Measurements from ENCODE around the gene RNPEP.
"Not testable (repeated sequence)": the region's sequence is repeated elsewhere in the genome, so short reads cannot be mapped to it uniquely, and the experiment has no call there.

RNPEP gene

DNA sequence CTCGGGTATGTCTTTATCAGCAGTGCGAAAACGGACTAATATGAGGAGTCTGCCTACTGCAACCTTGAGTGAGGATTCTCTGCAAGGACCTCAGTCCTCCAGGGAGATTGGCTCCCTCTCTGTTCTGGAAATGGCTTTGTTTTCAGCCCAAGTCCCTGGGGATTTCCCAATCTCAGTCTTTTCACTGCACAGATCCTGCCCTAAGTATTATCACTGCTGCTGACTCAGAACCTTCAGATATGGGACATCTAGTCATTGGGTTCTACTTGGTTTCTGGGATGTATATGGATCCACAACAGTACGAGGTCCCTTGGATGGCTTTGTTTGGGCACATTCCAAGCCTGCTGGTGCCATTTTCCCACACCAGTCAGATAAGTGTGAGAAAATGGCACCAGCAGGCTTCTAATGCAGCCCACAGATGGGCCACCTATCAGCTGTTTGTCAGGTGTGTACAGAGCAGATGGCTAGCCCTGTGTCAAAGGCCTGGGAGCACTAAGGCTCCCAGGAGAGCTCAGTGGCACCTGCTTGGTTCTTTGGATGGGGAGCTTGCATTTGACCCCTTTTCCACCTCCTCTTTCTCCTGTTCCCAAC, 55.4 kb downstream of the RNPEP start:
- DNase-seq = no peak

DNA sequence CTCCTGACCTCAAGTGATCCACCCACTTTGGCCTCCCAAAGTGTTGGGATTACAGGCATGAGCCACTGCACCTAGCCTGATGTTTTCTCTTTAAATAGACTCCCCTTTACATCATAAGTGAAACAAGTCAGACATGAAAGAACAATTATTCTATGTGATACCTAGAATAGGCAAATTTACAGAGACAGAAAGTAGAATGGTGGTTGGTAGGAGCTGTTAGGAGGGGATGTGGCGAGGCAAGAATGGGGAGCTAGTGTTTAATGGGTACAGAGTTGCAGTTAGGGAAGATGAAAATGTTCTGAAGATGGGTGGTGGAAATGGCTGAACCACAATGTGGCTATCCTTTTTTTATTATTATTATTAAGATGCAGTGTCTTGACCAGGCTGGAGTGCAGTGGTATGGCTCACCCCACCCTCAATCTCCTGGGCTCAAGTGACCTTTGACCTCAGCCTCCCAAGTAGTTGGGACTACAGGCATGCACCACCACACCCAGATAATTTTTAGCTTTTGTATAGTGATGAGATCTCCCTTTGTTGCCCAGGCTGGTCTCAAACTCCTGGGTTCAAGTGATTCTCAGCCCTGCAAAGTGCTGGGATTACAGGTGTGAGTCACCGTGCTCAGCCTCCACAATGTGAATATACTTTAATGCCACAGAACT, 56.4 kb downstream of the RNPEP start:
- no peak for DNase-seq

DNA sequence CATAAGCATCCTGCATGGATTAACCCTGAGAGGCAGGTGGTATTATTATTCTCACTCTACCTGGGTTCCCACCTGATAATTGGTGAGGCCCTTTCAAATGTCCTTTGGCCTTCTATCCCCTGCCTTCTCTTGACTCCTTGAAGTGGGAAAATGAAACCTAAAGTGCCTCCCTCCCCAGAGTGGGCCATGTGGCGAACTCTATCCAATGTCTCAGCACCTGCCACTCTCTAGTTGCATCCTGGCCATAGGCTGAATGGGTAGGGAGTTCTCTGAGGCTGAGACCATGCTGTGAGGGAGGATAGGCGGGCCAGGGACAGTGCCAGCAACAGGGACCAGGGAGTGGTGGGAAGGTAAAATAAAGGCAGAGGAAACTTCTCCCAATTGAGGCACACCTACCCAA, 63.3 kb downstream of the RNPEP start:
- DNase-seq = no peak

DNA sequence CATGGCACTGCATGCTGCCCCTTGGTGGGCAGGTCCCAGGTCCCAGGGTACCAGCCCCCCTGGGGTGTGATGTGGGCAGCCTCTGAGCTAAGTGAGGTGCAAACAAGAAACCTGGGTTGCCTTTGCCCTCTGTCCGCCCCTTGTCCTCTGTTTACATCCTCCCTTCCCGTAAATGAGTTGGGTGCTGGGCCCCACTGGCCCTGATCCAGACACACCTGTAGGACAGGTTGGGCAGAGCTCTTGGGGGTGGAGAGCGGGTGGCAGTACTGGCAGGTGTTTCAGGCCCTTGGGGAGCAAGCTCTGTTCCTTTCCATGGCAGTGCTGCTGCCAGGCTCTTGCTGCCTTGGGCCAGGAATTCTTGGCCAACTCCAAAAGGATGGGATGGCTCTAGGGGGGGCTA, 63.8 kb downstream of the RNPEP start:
- no peak for DNase-seq

DNA sequence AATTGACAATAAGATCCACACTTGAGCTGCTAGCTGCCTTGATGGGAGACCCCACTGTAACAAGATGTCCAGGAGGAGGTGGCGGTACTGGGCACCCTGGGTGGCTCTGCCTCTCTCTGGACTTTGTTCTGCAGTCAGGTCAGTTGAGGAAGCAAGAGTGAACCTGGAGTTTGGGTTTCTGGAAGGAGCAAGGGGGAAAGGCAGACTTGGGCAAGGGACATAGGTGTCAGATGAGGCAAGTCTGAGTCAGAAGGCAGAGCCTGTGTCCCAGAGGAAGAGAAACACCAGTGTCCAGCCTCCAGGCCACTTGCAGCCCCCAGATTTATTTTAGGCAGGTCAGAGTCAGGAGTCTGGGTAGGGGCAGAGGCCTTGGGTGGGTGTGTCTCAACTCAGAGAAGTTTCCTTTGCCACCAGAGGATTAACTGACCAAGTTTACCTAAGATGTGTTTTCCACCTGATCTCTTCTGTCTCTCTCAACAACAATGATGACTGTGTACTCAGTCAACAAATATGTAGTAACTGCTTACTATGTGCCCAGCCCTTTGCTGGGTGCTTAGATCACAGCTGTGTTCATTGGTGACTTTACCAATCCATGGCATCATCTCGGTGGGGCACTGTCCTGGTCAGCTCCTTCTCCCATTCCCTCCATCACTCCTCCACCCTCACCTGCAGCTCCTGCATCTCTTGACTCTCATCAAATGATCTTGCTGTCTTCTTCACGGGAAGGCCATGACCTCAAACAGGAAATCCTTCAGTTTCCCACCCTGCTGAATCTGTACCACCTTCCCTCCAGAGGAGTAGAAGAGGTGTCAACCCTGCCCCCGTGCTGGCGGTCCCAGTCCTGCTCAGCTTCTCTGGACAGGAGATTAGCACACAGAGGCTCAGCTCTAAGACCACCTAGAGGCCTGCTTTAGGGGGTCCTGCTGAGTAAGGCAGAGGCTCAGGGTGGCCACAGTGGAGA, 64.6 kb downstream of the RNPEP start:
- no peak for DNase-seq

DNA sequence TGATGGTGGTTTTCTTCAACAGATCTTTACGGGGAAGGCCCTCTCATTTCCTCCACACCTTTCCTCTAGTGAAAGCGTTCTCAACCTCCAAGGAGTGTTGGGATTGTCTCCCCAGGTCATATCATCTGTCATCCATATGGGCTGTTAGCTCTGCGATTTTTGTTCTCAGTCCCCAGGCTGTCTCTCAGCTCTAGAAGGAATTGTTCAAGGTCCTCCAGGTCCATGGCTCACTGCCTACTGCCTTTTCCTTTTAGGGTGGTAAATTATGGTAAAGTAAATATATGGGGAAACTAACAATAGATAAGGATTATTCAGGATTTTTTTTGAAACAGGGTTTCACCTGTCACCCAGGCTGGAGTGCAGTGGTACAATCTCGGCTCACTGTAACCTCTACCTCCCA, 65.5 kb downstream of the RNPEP start:
- DNase-seq = no peak

DNA sequence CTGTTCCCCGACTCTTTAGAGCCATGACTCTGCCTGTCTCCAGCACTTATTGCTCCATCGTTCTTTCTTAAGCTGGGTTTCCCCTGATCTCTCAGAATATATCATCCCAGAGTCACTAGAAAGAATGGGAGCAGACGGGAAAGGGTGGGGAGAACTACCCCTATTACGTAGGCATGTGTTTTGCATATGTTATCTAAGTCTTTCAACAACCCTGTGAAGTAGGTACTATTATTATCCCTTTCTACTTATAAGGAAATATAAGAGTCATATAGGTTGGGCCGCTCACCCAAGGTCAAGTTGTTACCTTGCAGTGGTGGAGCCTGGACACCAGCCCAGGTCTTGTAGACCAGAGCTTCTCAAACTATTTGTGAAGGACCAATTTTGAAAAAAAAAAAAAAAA, 66.7 kb downstream of the RNPEP start:
- no peak for DNase-seq

DNA sequence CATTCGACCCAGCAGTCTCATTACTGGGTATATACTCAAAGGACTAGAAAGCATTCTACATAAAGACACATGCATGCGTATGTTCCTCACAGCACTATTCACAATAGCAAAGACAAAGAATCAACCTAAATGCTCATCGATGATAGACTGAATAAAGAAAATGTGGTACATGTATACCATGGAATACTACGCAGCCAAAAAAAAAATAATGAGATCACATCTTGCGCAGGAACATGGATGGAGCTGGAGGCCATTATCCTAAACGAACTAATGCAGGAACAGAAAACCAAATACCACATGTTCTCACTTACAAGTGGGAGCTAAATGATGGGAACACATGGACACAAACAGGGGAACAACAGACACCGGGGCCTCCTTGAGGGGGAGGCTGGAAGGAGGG, 71.6 kb downstream of the RNPEP start:
- no peak for DNase-seq

DNA sequence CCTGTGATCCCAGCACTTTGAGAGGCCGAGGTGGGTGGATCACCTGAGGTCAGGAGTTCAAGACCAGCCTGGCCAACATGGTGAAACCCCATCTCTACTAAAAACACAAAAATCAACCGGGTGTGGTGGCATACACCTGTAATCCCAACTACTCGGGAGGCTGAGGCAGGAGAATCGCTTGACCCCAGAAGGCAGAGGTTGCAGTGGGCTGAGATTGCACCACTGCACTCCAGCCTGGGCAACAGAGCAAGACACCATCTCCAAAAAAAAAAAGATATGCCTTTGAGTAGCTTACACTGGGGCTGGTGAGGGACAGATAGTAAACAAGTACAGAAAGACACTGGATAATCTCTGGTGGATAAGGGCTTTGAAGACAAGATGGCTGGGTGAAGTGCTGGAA, 72.2 kb downstream of the RNPEP start:
- not testable (repeated sequence) for DNase-seq
